Embryonic facial prominence (tissue), 1 donor: Measurements from ENCODE around the gene PNPLA8.
"Not testable (repeated sequence)": the region's sequence is repeated elsewhere in the genome, so short reads cannot be mapped to it uniquely, and the experiment has no call there.

ENCODE experiments used
- DNase-seq: peaks from one replicate; pipeline ENCODE4 v3.0.0-alpha.2; 2016; ENCODE audit errors: extremely low spot score

The PNPLA8 gene

DNA sequence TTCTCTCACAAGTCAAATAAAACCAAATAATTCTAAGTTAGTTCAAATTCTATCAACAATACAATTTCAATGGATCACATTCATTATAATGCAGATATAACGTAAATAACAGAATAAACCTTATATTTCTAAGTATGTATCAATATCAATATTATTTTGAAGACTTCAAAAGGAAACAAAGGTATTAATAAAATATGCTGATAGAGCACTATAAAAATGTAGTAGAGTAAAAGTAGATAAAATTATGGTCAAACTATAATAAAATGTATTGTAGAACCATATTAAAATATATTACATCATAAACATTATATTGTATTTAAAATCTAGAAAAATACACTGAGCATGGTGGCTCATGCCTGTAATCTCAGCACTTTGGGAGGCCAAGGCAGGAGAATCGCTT lies 46.2 kb downstream of the PNPLA8 start:
- DNase-seq, result no peak

DNA sequence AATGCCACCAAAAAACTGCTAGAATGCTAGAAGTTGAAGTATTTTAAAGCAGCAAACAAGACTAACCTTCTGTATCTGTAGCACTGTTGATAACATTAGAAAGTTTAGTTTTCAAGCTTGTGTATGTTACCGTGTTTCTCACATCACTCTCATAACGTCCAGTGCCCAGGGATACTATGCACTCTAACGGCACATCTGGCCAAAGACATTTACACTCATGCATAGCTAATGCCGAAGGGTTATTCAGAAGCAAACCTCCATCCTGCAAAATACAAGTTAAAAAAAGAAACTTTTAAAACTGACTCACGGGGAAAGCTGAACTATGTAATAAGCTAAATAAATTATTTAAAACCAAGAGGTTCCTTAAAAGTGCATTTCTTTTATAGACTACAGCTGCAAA lies 46.8 kb downstream of the PNPLA8 start:
- no peak for DNase-seq

DNA sequence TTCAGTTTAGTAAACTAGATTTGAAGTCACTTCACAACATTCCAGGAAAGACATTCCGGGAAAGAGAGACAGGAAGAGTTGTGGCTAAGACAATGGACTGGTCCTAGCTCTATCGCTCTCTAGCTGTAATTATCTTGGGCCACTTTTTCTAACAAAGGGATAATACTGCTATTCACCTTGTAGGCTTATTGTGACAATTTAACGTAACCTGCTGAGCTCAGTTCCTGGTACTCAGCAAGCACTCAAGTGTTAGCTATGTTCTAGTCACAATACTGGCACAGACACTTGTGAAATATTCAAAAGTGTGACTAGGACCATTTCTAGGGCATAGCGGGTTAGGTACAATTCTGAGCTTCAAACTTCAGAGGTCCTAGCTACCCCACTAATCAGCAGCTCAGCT lies 57.7 kb downstream of the PNPLA8 start:
- no peak for DNase-seq

DNA sequence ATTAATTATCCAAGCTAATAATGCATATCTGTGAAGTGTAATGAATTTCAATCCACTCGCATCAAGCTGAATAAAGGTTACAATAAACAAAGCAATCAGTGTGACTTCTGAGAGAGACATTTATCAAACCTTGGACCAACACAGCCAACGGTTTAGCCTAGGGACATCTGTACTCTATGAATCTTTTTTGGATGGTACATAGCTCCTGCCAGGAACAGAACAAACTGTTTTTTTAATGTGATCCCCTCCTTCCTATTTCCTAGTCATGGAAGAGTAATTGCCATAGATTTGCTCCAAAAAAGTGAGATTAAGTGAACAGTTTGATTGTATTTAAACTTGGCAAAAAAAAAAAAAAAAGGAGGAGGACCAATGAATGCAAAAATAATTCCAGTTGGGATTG lies 58.5 kb downstream of the PNPLA8 start:
- DNase-seq, result no peak

DNA sequence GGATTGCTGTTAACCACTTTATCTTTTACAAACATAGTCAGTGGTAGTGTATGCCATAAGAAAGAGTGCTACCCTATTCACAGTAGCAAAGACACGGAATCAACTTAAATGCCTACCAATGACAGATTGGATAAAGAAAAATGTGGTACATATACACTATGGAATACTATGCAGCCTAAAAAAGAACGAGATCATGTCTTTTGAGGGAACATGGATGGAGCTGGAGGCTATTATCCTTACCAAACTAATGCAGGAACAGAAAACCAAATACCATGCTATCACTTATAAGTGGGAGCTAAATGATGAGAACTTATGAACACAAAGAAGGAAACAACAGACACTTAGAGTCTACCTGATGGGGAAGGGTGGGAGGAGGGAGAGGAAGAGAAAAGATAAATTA lies 59.6 kb downstream of the PNPLA8 start:
- DNase-seq, result not testable (repeated sequence)

DNA sequence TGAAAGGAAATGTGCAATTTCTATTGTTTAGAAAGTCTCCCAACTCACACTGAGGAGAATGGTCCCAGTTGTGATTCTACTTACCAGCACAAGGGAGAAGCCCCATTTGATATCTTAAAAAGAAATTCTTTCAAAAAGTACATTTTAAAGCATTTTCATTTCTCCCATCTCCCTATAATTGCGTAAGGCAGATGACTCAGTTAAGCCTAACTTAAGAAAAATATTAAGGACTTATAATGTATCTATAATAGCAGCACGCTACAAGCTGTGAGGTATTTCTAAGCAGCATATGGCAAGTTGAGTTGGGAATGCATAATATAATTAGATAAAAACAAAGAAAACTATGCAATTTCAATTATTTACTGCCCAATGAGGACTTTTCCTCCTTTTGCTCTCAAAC lies 61.2 kb downstream of the PNPLA8 start:
- no peak for DNase-seq

DNA sequence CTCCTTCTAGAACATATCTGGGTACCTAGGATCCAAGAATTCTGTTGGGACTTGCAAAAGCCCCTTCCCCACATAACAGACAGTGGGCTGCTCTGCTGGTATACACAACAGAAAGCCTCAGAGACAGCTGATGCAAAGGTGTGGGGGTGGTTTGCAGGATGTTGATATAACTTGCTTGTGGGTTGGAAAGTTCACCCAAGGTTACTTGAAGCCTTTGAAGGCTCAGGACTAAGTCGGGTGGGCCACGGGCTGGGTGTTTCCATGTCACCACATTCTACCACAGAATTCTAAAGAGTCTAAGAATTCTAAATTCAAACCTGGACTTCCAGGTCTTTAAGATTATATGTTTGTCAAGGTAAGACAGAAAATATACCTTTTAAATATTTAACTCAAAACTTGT lies 62.3 kb downstream of the PNPLA8 start:
- no peak for DNase-seq

DNA sequence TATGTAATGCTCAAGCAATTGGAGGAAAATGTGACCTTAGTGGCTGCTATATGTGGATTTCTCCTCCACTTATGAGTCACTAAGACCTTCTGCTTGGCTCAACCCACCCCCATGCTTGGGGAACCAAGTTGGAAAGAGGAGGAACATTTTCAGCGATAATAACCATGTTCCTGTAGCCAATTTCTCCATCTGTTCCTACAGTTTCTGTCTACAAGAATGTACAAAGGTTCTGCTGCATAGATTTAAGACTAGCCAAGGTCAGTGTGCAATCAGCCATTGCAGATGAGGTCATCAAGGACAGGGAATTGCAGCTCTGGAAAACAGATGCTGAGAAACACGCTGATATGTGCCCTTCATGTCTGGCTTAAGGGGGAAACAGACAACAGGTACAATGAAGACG lies 64.1 kb downstream of the PNPLA8 start:
- DNase-seq, result no peak

DNA sequence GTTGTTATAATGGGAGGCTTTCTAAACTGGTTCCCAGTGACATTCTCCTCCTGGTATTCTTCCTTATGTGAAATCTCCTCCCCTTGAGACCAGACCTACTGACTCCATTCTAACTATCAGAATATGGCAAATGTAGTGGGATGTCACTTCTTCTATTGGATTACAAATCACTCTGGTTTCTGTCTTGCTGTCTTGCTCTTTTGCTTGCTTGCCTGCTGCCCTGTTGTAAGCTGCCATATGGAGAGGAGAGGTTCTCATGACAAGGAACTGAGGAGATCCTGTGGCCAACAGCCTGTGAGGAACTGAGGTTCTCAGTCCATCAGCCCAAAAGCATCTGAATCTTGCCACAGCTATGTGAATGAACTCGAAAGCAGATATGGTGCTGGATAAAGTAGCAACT lies 65.0 kb downstream of the PNPLA8 start:
- no peak for DNase-seq

DNA sequence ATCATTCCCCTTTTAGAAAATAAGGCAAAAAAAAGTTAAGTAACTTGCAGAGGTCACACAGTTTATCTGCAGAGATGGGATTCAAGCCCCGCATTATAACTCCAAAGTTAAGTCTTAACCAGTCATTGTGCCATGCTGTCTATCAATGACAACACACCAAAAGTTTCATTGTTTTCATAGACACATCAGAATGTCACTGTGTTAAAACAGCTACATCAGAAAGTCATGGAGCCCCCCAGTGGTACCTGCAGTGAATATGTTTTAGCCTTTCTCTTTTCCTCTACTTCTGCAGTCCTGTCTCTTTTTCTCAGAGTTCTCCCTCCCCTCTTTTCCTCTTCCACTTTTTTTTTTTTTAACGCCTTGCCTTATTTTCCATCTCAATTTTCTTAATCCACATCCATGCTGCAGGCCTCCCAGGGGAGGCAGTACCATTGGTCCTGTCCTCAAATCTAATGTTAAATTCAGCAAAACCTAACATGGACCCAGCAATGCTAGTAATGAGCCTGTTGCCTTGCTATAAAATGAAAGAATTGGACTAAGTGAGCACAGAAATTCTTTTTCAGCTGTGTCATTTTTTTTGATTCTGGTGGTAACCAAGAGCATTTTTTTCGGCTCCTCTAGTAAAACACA lies 65.9 kb downstream of the PNPLA8 start:
- DNase-seq, result no peak

DNA sequence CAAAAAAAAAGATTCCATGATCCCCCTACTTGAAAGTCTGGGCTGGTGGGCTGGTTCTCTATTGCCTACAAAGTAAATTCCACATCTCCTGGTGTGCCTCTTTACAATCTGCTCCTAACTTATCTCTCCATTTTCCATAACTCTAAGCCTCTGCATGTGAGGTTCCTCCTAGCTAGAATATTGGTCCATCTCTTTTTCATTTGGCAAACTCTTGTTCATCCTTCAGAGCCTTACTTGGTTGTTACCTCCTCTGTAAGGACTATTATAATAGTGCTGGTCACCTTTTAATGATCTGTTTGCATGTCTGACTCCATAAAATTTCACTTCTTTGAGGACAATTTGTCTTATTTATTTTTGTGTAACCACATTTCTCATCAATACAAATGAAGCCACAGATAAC lies 68.1 kb downstream of the PNPLA8 start:
- no peak for DNase-seq

DNA sequence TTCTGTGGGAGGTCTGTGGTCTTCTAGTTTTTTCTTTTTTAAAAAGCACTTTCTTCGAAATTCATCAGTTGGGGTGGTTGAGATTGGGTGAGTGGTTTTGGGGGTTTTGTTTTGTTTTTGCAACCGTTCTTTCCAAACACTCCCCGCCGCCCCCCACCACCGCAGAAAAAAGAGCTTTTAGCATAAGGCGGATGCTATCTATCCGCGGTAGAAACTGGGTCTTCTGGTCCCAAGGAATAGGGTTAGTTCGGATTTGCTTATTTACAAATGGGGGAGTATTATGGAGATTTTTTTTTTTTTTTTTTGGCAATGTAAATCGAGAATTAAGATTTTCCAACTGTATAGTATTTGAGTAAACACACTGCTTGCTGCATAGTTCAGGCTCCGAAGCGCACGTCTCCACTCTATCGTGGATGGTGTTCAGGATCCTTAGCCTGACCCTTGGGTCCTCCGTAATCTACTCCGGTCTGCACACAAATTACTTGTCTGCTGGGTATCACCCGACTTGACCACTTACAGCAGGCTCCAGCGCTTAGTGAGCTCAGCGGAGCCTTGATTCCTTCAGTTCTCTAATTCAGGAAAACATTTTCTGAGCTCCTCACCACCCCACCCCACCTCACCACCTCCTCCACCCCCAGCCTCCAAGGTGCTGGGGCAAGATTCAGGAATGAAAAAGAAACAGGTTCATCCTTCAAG lies 68.9 kb downstream of the PNPLA8 start:
- DNase-seq, result no peak

DNA sequence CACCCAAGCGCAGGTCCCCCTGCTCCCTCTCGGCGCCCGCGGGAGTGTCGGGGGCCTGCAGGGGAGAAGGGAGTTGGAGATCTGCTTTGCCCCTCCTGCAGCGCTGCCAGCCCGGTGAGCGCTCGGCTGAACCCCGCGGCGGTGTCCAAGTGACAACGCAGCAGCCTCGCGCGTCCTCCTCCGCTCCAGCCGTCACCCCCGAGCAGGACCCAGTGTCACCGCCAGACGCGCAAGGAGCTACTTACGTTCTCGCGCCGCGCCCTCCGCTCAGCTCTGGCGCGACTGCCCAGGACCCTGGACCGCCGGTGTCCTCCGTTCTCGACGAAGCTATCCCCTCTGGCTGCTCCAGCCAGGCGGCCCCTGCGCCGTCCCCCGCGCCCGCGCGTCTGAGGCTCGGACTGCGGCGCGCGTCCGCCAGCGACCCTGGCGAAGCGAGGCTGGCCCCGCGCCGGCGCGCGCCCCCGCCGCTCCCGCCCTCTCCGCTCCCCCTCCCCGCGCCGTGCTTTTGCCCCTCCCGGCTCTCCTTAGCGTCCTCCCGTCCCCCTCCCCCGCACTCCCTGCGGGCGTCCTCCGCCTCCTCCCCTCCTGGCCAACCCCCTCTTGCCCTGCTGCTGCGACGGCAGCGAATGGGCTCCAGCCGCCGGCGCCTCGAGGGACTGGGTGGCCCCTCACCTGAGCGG lies 69.8 kb downstream of the PNPLA8 start, which contains the start of gene NRCAM:
Gene NRCAM, minus strand, starts transcription at position 439 of the 680 bp plus-strand sequence. CDS start 216,372 bp downstream, outside the sequence.
- DNase-seq, result peak; percentile 33

DNA sequence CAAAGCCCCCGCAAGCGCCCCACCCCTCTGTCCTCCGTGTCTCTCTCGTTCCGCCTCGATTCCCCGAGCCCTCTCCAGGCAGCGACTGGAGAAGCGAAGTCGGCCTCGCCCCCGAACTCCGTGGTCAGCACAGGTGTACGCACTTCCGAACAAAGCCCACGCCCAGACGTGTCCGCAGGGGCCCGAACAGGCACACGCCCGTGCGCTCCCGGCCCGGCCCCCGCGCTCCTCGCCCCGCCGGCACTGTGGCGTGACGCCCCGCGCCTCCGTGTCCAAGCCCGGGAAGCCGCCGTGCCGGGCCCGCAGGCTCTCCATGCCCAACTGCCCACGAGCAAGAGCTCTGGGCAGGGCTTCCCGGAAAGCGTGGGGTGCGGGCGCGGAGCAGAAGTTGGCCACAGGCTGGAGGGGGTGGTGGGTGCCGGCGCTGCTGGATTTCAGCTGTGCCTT lies 70.4 kb downstream of the PNPLA8 start:
- no peak for DNase-seq

DNA sequence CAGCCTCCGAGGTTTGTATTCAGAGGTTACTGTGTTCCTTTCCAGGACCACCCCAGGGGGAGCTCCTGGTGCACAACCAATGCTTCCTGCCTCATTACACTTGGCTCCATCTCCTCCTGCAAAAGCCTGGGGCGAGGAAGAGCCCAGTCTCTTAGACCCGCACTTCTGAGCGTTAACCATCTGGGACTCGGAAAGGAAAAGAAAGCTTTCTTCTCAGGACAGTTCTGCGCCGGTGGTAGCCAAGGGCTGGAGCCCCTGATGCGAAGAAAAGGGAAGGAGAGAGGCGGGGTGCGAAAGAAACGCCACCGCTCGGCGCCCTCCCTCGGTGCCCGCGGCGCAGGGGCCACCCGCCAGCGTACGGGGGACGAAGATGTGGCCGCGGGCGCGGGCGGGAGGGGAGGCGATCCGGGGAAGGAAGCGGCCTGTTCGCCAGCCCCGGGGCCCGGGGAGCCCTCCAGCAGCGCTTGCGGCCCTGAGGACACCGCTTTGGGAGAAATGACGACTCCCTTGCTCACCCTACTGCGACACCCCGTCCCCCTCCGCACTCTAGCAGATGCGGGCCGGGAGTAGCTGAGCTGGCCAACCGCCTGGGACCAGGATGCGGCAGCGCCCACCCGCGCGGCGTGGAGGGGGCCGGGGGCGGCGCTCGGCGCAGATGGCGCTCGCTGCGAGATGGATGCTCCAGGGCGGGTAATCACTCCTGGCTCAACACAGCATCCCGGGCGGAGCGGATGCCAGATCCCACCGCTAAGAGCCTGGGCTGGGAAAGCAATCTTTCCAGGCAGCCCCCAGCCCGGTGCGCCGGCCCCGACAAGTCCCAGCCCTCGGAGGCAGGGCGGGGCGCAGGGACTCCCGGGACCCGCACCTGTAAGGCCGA lies 71.0 kb downstream of the PNPLA8 start:
- no peak for DNase-seq

DNA sequence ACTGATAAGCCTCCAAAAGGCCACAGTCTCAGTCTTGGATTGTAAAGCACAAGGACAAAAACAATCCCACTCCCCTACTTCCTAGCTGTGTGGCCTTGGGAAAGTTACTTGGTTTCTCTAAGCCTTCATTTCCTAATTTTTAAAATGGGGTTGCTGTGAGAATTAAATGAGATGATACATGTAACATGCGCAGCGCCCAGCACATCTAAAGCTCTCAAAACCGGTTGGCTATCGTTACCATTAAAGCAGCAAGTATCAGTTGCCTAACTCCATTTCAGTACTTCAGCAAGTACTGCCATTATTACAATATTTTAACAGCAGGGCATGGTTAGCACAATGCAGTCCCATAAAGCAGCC lies 71.6 kb downstream of the PNPLA8 start:
- no peak for DNase-seq

DNA sequence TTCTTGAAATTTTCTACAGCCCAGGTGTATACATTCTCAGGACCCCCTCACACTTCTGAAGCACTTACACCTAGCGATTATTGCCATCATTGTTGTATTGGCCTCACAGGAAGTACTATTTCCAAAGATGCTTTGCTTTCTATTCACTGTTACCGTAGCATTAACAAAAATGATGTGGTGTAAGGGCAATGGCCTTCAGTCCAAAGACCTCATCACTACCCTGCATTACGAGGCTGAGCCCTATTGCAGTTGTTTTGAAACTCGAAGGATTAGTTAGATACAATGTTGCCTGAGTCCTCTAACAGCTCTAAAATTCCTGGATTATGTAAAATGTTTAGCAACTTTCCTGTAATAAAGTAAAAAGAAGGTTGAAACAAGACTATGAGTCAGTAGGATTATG lies 72.6 kb downstream of the PNPLA8 start:
- no peak for DNase-seq

DNA sequence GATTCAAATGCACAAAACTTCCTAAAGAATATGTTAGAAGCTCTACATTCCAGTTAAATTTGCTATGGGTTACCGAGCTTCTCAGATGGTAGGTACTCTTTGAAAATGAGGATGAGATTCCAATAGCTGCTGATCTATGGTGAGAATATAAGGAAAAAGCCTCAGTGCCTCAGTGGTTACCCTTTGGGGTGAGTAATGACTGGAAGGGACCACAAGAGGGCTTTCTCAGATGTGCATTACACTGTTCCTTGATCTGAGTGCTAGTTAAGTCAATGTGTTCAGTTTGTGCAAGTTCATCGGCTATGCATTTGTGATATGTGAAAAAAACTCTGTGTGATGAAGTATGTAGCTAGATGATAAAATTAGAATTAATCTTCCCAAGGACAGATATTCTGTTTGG lies 73.2 kb downstream of the PNPLA8 start:
- DNase-seq, result no peak

DNA sequence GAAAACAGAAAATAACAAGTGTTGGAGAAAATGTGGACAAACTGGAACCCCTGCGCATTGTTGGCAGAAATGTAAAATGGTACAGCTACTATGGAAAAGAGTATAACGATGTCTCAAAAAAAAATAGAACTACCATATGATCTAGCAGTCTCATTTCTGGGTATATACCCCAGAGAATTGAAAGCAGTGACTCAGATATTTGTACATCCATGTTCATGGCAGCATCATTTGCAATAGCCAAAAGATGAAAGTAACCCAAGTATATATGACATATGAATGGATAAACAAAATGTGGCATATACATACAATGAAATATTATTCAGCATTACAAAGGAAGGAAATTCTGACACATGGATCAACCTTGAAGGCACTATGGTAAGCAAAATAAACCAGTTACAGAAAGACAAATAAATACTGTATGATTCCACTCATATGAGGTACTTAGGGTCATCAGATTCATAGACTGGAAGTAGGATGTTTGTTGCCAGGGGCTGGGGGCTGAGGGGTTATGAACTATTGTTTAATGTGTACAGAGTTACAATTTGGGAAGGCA lies 74.6 kb downstream of the PNPLA8 start:
- no peak for DNase-seq

DNA sequence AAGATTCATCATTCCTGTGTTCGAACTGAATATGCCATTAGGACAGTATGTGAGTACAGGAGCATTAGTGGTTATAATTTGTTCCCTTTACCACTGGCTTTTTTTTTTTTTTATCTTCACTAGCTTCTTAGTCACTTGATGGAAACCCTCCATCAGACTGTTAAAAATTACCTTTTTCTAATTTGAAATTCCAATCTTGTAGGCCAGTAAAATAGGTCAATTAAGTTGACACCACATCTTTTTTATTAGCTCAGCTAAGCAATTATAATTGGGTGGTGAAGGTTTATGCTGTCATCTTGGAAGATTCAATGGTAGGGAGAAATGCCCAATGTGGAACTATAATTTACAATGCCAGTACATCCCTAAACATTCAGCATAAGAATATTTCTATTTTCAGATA lies 75.8 kb downstream of the PNPLA8 start:
- DNase-seq, result no peak

DNA sequence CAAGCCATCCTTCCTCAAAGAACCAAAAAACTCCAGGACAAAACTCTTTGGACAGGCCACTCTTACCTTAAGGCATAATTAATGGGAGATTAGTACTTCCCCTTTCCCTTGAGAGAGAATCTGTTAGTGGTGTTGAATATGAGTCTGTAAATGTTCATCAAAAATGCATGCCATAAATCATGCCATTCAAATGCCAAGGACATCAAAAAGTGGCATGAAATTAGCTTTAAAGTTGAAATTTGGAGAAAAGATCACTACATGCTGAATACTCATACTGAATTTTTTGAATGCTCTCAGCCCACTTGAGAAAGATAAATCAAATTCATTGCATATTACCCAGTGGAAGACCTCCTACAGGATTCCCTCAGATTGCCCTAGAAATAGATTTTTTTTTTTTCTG lies 76.4 kb downstream of the PNPLA8 start:
- DNase-seq, result no peak
